CD4-positive, alpha-beta T cell treated with Interferon gamma for 1 hour (primary cell): ENCODE data around the gene NAB1.

ENCODE experiments used
- DNase-seq: peaks from one replicate; pipeline ENCODE4 v3.0.0-alpha.2; 2020

NAB1 gene

DNA sequence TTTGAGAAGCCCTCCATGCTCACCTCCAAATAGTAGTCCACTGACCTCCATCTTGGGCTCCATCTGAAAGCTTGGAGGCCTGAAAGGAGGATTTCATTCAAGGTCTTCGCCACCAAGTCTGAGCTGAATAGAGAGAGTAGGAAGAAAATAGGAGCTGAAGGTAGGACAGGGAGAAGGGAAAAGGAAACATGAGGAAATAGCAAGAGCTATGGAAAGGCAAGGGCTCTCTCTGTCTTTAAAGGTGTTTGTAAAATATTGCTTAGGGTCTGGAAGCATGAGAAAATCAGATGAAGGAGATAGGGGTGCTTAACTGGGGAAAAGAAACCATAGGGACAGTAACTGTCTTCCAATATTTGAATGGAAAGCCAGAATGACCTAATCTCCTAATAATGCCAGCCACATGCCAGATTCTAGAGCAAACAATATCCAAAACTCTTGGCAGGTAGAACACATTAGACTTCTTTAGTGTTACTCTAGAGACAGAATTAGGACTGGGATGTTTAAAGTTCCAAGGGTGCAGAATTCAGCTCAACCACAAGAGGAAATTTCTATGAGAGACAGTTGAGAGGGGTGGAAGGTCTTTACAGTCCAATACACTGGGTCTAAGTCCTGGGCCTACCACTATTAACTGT is 67.4 kb downstream of the NAB1 start:
- DNase-seq: no peak

DNA sequence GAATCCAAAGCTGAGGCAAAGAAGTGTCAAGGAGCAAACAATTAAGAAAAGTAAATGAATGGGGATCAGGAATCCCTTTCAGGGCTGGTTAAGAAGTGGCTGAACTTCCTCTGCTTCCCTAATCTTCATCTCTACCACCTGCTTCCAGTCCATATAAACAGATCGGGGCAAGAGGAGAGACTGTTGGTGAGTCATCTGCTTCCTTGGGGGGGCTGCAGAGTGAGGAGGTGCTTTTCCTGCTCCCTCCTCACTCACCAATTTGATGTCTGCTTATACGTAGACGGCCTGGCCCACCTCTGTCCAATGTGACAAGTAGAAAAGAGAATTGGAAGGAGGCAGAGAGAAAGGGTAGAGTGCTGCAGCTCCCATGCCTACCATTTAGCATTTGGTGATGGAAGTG is 68.4 kb downstream of the NAB1 start:
- no peak for DNase-seq

DNA sequence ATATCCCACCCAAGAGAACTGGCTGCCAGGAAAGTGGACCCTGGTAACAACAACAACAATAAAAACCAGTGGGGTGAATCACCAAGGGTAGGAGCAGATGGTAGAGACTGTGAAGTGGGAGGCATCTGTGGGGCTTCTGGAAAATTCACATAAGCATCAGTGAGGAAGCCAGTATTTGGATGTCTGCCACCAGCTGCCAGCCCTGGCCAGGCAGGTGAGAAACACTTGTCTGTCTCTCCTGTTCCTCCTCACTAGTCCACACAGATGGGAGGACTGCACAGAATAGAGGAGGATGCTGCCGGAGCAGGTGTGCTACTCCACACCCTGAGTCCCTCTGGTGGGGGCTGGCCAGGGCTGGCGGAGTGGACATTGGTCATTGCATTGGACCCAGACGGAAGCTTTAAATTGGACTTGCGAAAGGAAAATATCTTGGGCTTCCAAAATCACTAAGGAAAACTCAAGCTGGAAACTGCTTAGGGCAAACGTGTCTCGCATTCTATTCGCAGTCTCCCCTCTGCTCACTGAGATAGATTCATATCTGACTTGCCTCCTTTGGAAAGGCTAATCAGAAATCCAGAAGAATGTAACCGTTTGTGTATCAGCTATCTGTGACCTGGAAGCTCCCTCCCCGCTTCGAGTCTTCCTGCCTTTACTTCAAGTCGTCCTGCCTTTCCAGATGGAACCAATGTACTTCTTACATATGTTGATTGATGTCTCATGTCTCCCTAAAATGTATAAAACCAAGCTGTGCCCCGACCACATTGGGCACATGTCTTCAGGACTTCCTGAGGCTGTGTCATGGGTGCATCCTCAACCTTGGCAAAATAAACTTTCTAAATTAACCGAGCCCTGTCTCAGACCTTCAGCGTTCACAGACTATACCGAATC is 69.1 kb downstream of the NAB1 start:
- no peak for DNase-seq

DNA sequence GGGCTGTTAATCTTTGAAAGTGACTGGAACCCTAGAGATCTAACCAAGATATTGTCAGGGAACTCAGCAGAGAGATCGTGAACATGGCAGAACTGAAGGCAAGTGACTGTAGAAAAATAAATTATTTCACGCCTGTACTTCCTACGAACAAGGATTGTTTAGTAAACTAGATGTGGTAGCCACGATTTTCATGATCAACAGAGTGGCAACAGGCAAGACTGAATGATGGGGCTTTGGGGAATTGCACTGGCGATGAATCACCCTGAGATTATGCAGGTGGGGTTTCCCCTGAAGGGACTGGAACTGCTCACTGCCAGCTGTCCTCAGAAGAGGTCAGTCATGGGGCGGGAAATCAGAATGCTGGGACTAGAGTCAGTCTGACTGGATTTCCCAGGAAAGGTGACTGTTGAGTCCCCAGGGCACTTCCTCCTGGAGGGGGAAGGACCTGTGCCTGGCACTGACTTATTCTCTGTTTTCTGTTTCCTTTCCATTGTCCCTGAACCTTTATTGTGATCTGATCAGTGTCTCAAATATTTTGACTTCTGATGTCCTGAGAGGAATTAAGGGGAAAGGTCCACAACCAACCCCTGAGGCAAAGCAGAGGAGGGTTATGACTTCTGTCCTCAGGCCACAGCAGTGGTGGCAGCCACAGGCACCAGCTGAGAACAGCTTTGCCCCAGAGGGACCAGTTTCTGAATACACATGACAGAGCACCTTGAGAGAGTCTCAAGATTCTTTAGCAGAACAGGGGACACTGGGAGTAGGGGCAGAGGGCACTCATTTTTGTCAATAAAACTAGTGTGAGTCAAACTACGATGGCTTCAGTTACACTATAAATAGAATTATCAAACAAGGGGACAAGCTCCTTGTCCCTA is 70.0 kb downstream of the NAB1 start:
- no peak for DNase-seq

DNA sequence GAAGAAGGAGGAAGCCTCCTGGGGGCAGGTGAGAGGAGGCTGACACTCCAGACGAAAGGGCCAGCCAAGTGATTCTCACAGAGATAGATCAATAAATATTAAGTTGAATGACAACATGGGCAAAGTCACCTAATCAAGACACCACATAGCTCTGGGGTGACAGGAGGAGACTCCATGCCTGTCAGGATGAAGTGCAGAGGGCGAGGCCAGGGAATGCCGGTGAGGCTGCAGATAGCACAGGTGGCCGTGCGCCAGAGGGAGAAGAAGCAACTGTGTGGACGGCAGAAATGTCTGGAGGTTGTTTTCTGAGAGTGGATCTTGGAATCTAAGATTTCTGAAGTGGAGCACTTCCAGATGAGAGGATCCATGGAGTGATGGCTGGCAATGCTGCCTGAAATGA is 71.4 kb downstream of the NAB1 start:
- no peak for DNase-seq

DNA sequence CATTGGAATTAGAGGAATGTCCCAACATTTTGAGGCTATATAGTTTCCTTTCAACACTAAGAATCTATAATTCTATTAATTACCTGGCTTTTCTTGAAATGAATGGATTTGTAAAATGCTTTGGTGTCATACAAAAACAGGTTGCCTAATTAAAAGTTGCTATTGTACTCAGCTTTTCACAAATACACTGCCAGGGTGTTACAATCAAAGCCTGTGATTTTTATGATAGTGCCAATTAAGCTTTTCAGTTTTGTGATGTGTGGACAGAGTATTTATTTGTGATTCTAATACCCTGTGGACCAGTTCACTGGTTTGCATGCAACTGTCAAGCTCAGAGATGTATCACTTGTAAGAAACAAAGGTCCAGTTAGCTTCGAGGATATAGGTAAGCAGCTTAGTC is 71.8 kb downstream of the NAB1 start:
- no peak for DNase-seq

DNA sequence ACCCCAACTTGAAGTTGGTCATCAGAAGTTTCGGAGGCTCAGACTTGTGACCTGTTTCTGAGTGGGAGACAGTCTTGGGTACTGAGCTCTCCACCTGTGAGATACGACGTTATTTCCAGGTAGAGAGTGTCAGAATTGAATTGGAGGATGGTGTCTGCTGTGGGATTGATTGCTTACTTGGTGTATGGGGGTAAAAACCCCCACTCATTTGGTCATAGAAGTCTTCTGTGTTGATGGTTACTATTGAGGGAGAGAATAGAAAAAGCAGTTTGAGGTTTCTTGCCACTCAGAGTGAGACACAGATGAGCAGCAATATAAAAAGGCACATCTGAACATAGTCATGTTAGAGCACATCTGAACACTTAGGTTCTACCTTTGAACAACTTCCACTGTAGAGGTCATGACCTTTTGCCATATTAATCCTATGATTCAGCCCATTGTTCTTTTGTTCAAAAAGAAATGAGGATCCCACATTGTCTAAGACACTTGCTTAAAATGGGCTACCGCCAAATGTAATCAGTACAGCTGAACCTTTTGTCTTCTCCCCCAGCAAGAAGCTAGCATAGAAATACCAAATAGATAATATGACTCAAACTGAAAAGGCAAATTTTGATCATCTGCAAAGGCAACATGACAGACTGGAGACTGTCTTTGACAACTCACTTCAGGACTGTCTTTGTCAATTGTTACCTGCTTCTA is 73.3 kb downstream of the NAB1 start:
- no peak for DNase-seq

DNA sequence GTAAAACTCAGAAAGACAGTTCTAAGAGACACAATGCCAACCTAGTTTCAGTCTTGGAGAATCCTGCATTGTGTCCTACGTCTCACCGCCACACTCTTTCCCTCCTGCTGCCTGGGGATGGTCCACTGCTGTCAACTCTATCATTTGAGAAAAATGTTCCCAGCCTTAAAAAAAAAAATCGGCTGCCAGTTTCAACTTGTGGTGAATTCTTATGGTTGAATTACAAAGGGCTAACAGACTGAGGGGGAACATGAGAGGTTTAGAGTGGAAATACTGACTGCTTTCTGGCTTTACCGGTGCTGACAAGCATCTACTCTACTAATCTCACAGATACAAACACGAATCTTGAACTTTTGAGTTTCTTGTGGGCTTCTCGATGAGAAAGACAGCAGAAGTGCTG is 74.0 kb downstream of the NAB1 start:
- DNase-seq: no peak

DNA sequence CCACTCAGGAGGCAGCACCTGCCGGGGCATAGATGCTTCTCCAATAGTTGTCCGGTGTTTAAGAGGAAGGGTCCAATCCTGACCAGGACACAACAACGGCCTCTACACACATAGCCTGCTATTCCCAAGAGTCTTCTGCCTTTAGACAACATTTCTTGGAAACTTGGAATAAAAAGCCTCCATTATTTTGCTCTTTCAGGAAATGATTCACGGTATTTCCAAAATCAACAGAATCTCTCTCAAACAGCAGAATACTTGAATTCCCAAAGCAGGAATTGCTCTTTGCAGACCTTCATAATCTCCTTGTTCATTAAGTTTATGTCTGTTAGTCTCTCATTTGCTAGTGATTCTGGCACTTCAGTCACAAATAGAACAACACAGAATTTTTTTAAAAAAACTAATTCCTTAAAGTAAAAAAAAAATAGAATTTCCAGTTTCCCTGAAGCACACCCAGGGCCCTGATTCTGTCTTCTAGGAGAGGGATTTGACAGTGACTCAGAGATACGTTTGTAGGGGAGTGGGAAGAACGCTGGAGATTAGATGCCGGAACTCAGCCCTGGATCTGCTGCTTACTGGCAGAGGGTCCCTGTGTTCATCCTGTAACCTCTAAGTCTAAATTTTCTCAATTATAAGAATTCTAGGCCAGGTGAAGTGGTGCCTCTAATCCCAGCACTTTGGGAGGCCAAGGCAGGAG is 74.7 kb downstream of the NAB1 start:
- no peak for DNase-seq

DNA sequence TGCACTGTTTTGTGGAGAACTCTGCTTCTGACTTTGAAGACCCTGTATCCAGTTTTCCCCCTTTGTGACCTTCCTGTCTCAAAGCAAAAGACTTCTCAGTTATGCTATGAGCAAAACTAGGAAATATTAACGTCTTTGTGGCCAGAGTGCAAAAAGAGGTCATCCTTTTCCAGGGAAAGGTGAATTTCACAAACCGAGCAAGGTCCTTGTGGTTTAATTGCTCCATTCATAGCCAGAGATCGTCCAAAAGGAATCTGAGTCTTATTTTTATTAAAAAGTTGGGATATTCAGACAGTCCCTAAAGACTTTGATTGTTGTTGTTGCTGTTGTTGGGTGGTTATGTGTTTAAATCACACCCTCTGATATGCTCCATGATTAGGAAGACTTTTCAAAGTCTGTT is 77.4 kb downstream of the NAB1 start:
- DNase-seq: no peak

DNA sequence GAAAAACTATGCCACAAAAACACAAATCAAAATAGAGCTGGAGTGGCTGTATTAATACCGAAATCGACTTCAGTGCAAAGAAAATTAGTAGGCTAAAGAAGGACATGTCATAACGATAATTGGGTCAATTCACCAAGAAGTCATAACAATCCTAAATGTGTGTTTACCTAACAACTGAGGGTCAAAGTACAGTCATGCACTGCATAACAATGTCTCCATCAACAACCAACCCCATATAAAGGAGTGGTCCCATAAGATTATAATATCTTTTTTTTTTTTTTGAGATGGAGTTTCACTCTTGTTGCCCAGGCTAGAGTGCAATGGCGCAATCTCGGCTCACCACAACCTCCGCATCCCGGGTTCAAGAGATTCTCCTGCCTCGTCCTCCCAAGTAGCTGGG is 87.5 kb downstream of the NAB1 start:
- DNase-seq: no peak

DNA sequence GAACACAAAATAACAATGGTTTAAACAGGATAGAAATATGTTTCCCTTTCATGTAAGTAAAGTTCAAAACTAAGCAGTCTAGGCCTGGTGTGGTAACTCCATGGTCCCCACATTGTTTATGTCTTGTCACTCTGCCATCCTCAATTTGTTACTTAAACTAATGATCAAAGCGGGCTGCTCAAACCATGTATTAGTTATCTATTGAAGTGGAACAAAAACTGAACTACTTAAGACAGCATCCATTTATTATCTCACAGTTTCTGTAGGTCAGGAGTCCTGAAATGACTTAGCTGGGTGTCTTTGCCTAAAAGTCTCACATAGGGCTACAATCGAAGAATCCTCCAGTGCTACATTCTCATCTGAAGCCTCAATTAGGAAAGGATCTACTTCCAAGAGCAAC is 91.6 kb downstream of the NAB1 start:
- DNase-seq: no peak
